Sigmoid colon (tissue), 7 donors: Measurements from ENCODE around the gene ATP6V0A1. TPM values are rescaled to one million over a fixed set of nuclear protein-coding genes. Genes with fewer than 3 reads are reported as not detected.

Experiments
- DNase-seq: peaks from one replicate; pipeline ENCODE4 v3.0.0-alpha.2; 2019
- H3K27ac ChIP-seq, 4 donors: fragments of 200-600 bp; sonication (generic); one replicate each; pipeline ENCODE4 v1.5.1; 2016 to 2019; ENCODE audit warnings: mild to moderate bottlenecking in 1 of 4
- H3K27me3 ChIP-seq, 3 donors: fragments of 200-600 bp; sonication (generic); one replicate each; pipeline ENCODE4 v1.5.1; 2019; ENCODE audit warnings: mild to moderate bottlenecking in 1 of 3
- H3K36me3 ChIP-seq, 4 donors: fragments of 200-600 bp; sonication (generic); one replicate each; pipeline ENCODE4 v1.5.1; 2016 to 2019
- H3K4me1 ChIP-seq, 4 donors: fragments of 200-600 bp; sonication (generic); one replicate each; pipeline ENCODE4 v1.5.1; 2017 to 2019
- H3K4me3 ChIP-seq, 4 donors: fragments of 200-600 bp; sonication (generic); one replicate each; pipeline ENCODE4 v1.5.1; 2017 to 2019; ENCODE audit warnings: mild to moderate bottlenecking in 2 of 4, moderate library complexity in 1 of 4
- H3K9me3 ChIP-seq, 4 donors: fragments of 200-600 bp in 3 of 4; sonication (generic) in 3 of 4; one replicate each; pipeline versions ENCODE4 v1.5.1 to v1.6.1; 2013 to 2019
- CTCF ChIP-seq, 4 experiments: fragments of 450-650 bp in 3 of 4; fragments of 200-600 bp in 1 of 4; IDR thresholded peaks; one replicate each; pipeline ENCODE4 v1.5.1; 2016 to 2019; ENCODE audit warnings: antibody characterized with exemption in 4 of 4, mild to moderate bottlenecking in 3 of 4, moderate library complexity in 2 of 4
- EP300 ChIP-seq, 4 donors: sonication (generic); formaldehyde crosslinking; IDR thresholded peaks; one replicate each; pipeline ENCODE4 v1.6.1; 2017; ENCODE audit warnings: antibody characterized with exemption in 4 of 4
- POLR2A ChIP-seq, 2 donors: fragments of 450-650 bp; IDR thresholded peaks; one replicate each; pipeline ENCODE4 v1.6.1; 2016; ENCODE audit warnings: antibody characterized with exemption in 2 of 2, mild to moderate bottlenecking in 2 of 2, moderate library complexity in 2 of 2
- POLR2AphosphoS5 ChIP-seq, 4 donors: sonication (generic); formaldehyde crosslinking; IDR thresholded peaks; one replicate each; pipeline ENCODE4 v1.6.1; 2017; ENCODE audit warnings: antibody characterized with exemption in 4 of 4
- WGBS, 2 donors: extraction: QIAGEN DNeasy Blood & Tissue Kit; methylation state at CpG; one replicate each; pipeline ENCODE4 v1.1.7; 2013; 5-methylcytosine and 5-hydroxymethylcytosine counted together
- intact Hi-C: fragments of 100-400 bp; cut with DNase I; formaldehyde crosslinking; loops from one replicate; pipeline ENCODE4 v1.15.1; 2023
- polyA plus RNA-seq, 3 donors: library from polyadenylated mRNA; stranded (reverse); fragments of 200-250 nt; gene quantifications; one replicate each; pipeline ENCODE4 v1.2.3, GENCODE V29; 2013
- total RNA-seq, 4 donors: library from RNA; depleted of rRNA; stranded (reverse); fragments of >200 nt; gene quantifications; one replicate each; pipeline ENCODE4 v1.1.0, GENCODE V29; 2016
- donor health status: healthy with polysubstance abuse.
- donor health status: Bipolar disorder and iron deficiency.
- donor health status: healthy.

ATP6V0A1 gene
- total and polyA plus RNA-seq, 7 donors: 11.6 to 96.1 (median 48.9) TPM

- Histone ChIP-seq H3K36me3 (peaks cover 0 to 24% (median 12%) of the 10 kb centered on the region in 4 donors), H3K27me3 (no peaks in the 10 kb centered on the region), H3K4me3 (peak overlapping the region; percentile 43 to 76 (median 60)), H3K27ac (peak overlapping the region; percentile 90 to 96 (median 94)), H3K9me3 (no peaks in the 10 kb centered on the region), H3K4me1 (peaks cover 0 to 34% (median 27%) of the 10 kb centered on the region in 4 donors)
- TF ChIP-seq CTCF (IDR thresholded peaks at IDR 0.05): no peak
- no peak for TF ChIP-seq EP300 (IDR thresholded peaks at IDR 0.05)
- no peak for TF ChIP-seq POLR2AphosphoS5 (IDR thresholded peaks at IDR 0.05)
- TF ChIP-seq POLR2A (IDR thresholded peaks at IDR 0.05): no peak
- intact Hi-C loops: no loop called here
- 49 to 50% methylated on average over 26 of the region's 26 CpGs for WGBS, 2 donors
- no peak for DNase-seq
Observed at GRCh38 chr17:42535155-42536047, 76.7 kb downstream of the ATP6V0A1 start.

- DNase-seq: peak; percentile 99
- H3K36me3 ChIP-seq: peaks cover 0 to 28% (median 12%) of the 10 kb centered on the region in 4 donors
- 1% methylated on average over 40 of the region's 40 CpGs for WGBS, 2 donors
- no peaks in the 10 kb centered on the region for H3K9me3 ChIP-seq
- H3K4me3 ChIP-seq: peak within 1 kb of the TSS; percentile 43 to 76 (median 60)
- H3K27me3 ChIP-seq: no peaks in the 10 kb centered on the region
- H3K27ac ChIP-seq: peak within 1 kb of the TSS; percentile 90 to 96 (median 94)
- peaks cover 0 to 32% (median 27%) of the 10 kb centered on the region in 4 donors for H3K4me1 ChIP-seq
- intact Hi-C loops: no loop called here
- TF ChIP-seq POLR2AphosphoS5 (IDR thresholded peaks at IDR 0.05) (peak; percentile 82 to 96 (median 92)), CTCF (IDR thresholded peaks at IDR 0.05) (no peak), EP300 (IDR thresholded peaks at IDR 0.05) (peak in 3 of 4 donors; percentile 45 to 96 (median 75)), POLR2A (IDR thresholded peaks at IDR 0.05) (peak; percentile 58 to 66)
Observed at GRCh38 chr17:42536048-42536371, 77.3 kb downstream of the ATP6V0A1 start, which contains the start of gene NAGLU. Gene NAGLU (plus strand): TSS chr17:42536241. CDS start chr17:42536273, 32 bp downstream.

- Histone ChIP-seq H3K36me3 (peaks cover 0 to 33% (median 12%) of the 10 kb centered on the region in 4 donors), H3K4me3 (peak overlapping the region; percentile 43 to 76 (median 60)), H3K27me3 (no peaks in the 10 kb centered on the region), H3K9me3 (no peaks in the 10 kb centered on the region), H3K27ac (peak overlapping the region; percentile 90 to 96 (median 94)), H3K4me1 (peaks cover 0 to 29% (median 23%) of the 10 kb centered on the region in 4 donors)
- TF ChIP-seq CTCF (IDR thresholded peaks at IDR 0.05) (no peak), EP300 (IDR thresholded peaks at IDR 0.05) (no peak), POLR2A (IDR thresholded peaks at IDR 0.05) (no peak), POLR2AphosphoS5 (IDR thresholded peaks at IDR 0.05) (peak in 3 of 4 donors; percentile 40 to 47 (median 46))
- peak; percentile 96 for DNase-seq
- intact Hi-C loops: no loop called here
- WGBS, 2 donors: 1% methylated on average over 65 of the region's 65 CpGs
Observed at GRCh38 chr17:42536372-42537155, 77.9 kb downstream of the ATP6V0A1 start.

- peak overlapping the region; percentile 43 to 76 (median 60) for H3K4me3 ChIP-seq
- TF ChIP-seq POLR2AphosphoS5 (IDR thresholded peaks at IDR 0.05): no peak
- TF ChIP-seq CTCF (IDR thresholded peaks at IDR 0.05): no peak
- TF ChIP-seq POLR2A (IDR thresholded peaks at IDR 0.05): no peak
- no peak for TF ChIP-seq EP300 (IDR thresholded peaks at IDR 0.05)
- H3K27ac ChIP-seq: peak overlapping the region; percentile 90 to 96 (median 94)
- WGBS, 2 donors: 85 to 88% methylated on average over 30 to 31 of the region's 31 CpGs
- peaks cover 0 to 41% (median 15%) of the 10 kb centered on the region in 4 donors for H3K36me3 ChIP-seq
- no peaks in the 10 kb centered on the region for H3K27me3 ChIP-seq
- DNase-seq: no peak
- H3K4me1 ChIP-seq: peaks cover 0 to 25% (median 19%) of the 10 kb centered on the region in 4 donors
- intact Hi-C loops: no loop called here
- no peaks in the 10 kb centered on the region for H3K9me3 ChIP-seq
Observed at GRCh38 chr17:42537156-42537805, 78.6 kb downstream of the ATP6V0A1 start.
